IMR-90 (cell line): ENCODE data around the gene POU6F1. TPM values are rescaled to one million over a fixed set of nuclear protein-coding genes. Genes with fewer than 3 reads are reported as not detected.

ENCODE experiments used
- ATAC-seq: fragments of 200-7000 bp; cut with Tn5 transposase; 2 replicates; pipeline ENCODE4 v1.9.1; 2020; ENCODE audit warnings: low read depth, mild to moderate bottlenecking, moderate library complexity
- BruUV-seq: library from RNA; stranded (reverse); fragments of 400-500 nt; replicated peaks from 2 replicates; lab custom pipeline; 2021; lab: Mats Ljungman, UMichigan
- CTCF ChIA-PET: fragments of 300-600 bp; formaldehyde crosslinking; extraction: SDS; loops from one replicate; lab custom pipeline; 2021; ENCODE audit warnings: antibody characterized with exemption; lab: Yijun Ruan, JAX
- POLR2A ChIA-PET: fragments of 300-600 bp; sonication (Branson Sonifier 250); formaldehyde crosslinking; loops from one replicate; lab custom pipeline; 2022; ENCODE audit warnings: antibody characterized with exemption; ENCODE audit not compliant: unreplicated experiment; lab: Charles Lee
- DNase-seq: peaks from one replicate; pipeline ENCODE4 v3.0.0; 2013
- H2AFZ ChIP-seq: replicated peaks from 2 replicates; pipeline ENCODE3; 2013; ENCODE audit warnings: low read length, mild to moderate bottlenecking; ENCODE audit not compliant: poor library complexity
- H2AK5ac ChIP-seq: 2 replicates; pipeline ENCODE4 v1.6.1; 2013; ENCODE audit warnings: low read depth, low read length, inconsistent platforms
- H2AK9ac ChIP-seq: replicated peaks from 2 replicates; pipeline ENCODE3; 2013; ENCODE audit warnings: mild to moderate bottlenecking, low read depth, low read length, moderate library complexity; ENCODE audit not compliant: poor library complexity
- H2BK120ac ChIP-seq: 2 replicates; pipeline ENCODE4 v1.6.1; 2013; ENCODE audit warnings: low read depth, low read length, inconsistent platforms
- H2BK15ac ChIP-seq: 3 replicates; pipeline ENCODE4 v1.6.1; 2013; ENCODE audit warnings: low read depth, low read length, inconsistent platforms
- H2BK20ac ChIP-seq: 2 replicates; pipeline ENCODE4 v1.6.1; 2013; ENCODE audit warnings: low read depth, mild to moderate bottlenecking, inconsistent platforms, low read length, moderate library complexity
- H2BK5ac ChIP-seq: 2 replicates; pipeline ENCODE4 v1.6.1; 2013; ENCODE audit warnings: mild to moderate bottlenecking, low read depth, low read length, inconsistent platforms; ENCODE audit not compliant: poor library complexity, severe bottlenecking
- H3K14ac ChIP-seq: replicated peaks from 2 replicates; pipeline ENCODE4 v1.6.1; 2013; ENCODE audit warnings: low read depth, low read length, inconsistent platforms
- H3K18ac ChIP-seq: 2 replicates; pipeline ENCODE4 v1.6.1; 2013; ENCODE audit warnings: low read depth, low read length, control low read depth
- H3K23ac ChIP-seq: 2 replicates; pipeline ENCODE4 v1.6.1; 2013; ENCODE audit warnings: low read depth, low read length, inconsistent platforms
- H3K27ac ChIP-seq: 2 replicates; pipeline ENCODE4 v1.5.1; 2013; ENCODE audit warnings: mild to moderate bottlenecking, control low read depth, low read length; ENCODE audit not compliant: insufficient read depth
- H3K27me3 ChIP-seq: 2 replicates; pipeline ENCODE4 v1.6.1; 2013; ENCODE audit warnings: low read length; ENCODE audit not compliant: control insufficient read depth, insufficient read depth
- H3K36me3 ChIP-seq: 2 replicates; pipeline ENCODE4 v1.6.1; 2013; ENCODE audit warnings: low read length, mixed read lengths; ENCODE audit not compliant: control insufficient read depth, insufficient read depth
- H3K4ac ChIP-seq: 2 replicates; pipeline ENCODE4 v1.6.1; 2013; ENCODE audit warnings: low read depth, low read length, inconsistent platforms
- H3K4me1 ChIP-seq: 2 replicates; pipeline ENCODE4 v1.6.1; 2013; ENCODE audit warnings: low read length, mixed read lengths; ENCODE audit not compliant: control insufficient read depth, insufficient read depth
- H3K4me2 ChIP-seq: 2 replicates; pipeline ENCODE4 v1.6.1; 2013; ENCODE audit warnings: low read depth, mild to moderate bottlenecking, control low read depth, low read length, moderate library complexity
- H3K4me3 ChIP-seq: 2 replicates; pipeline ENCODE4 v1.5.1; 2013; ENCODE audit warnings: low read depth, mild to moderate bottlenecking, control low read depth, low read length, moderate library complexity; ENCODE audit not compliant: insufficient read depth
- H3K56ac ChIP-seq: 2 replicates; pipeline ENCODE4 v1.6.1; 2013; ENCODE audit warnings: low read length, inconsistent platforms; ENCODE audit not compliant: insufficient read depth; ENCODE audit errors: extremely low read depth
- H3K79me1 ChIP-seq, 2 experiments: 2 replicates each; pipeline ENCODE4 v1.6.1; 2013; ENCODE audit warnings: low read length in 2 of 2, inconsistent platforms in 1 of 2, low read depth in 1 of 2
- H3K9ac ChIP-seq: 2 replicates; pipeline ENCODE4 v1.6.1; 2013; ENCODE audit warnings: low read depth, low read length, control low read depth
- H3K9me1 ChIP-seq: 2 replicates; pipeline ENCODE4 v1.6.1; 2013; ENCODE audit warnings: low read length, inconsistent platforms; ENCODE audit not compliant: insufficient read depth
- H3K9me3 ChIP-seq: 2 replicates; pipeline ENCODE4 v1.6.1; 2013; ENCODE audit warnings: low read length; ENCODE audit not compliant: control insufficient read depth, insufficient read depth
- H4K20me1 ChIP-seq: 2 replicates; pipeline ENCODE4 v1.6.1; 2013; ENCODE audit warnings: low read length, inconsistent platforms; ENCODE audit not compliant: insufficient read depth
- H4K5ac ChIP-seq: 2 replicates; pipeline ENCODE4 v1.6.1; 2013; ENCODE audit warnings: mild to moderate bottlenecking, low read depth, low read length, control low read depth
- H4K8ac ChIP-seq, 2 experiments: 2 replicates each; pipeline ENCODE4 v1.6.1; 2013; ENCODE audit warnings: low read depth in 2 of 2, low read length in 2 of 2, control low read depth in 1 of 2, inconsistent platforms in 1 of 2
- H4K91ac ChIP-seq: 2 replicates; pipeline ENCODE4 v1.6.1; 2013; ENCODE audit warnings: low read depth, low read length, inconsistent platforms; ENCODE audit not compliant: insufficient read depth
- BHLHE40 ChIP-seq: fragments of 150-350 bp; IDR thresholded peaks from 2 replicates; pipeline ENCODE4 v1.6.1; 2016; ENCODE audit warnings: mild to moderate bottlenecking, low read depth, low read length
- CHD1 ChIP-seq: IDR thresholded peaks from 2 replicates; pipeline ENCODE4 v1.6.1; 2012; ENCODE audit warnings: low read depth, low read length, improper control_type of control experiment
- FOS ChIP-seq: fragments of 150-350 bp; IDR thresholded peaks from 2 replicates; pipeline ENCODE4 v1.6.1; 2016; ENCODE audit warnings: low read depth, low read length
- MAFK ChIP-seq: IDR thresholded peaks from 2 replicates; pipeline ENCODE4 v1.6.1; 2012; ENCODE audit warnings: low read depth, low read length, improper control_type of control experiment
- MXI1 ChIP-seq: IDR thresholded peaks from 2 replicates; pipeline ENCODE4 v1.6.1; 2012; ENCODE audit warnings: low read depth, mild to moderate bottlenecking, low read length, moderate library complexity, borderline replicate concordance
- POLR2A ChIP-seq: IDR thresholded peaks from 2 replicates; pipeline ENCODE4 v1.6.1; 2012; ENCODE audit warnings: mild to moderate bottlenecking, low read depth, low read length
- SMC3 ChIP-seq: fragments of 150-350 bp; IDR thresholded peaks from 2 replicates; pipeline ENCODE4 v1.6.1; 2016; ENCODE audit warnings: low read depth, mild to moderate bottlenecking, antibody characterized with exemption, low read length, moderate library complexity
- WGBS, 2 experiments: methylation state at CpG; one replicate each; pipeline versions ENCODE4 v1.1.5 to v1.1.7; 2013; ENCODE audit warnings: missing lambda C conversion rate in 2 of 2; ENCODE audit not compliant: insufficient read length in 1 of 2; ENCODE audit errors: extremely low coverage in 2 of 2; 5-methylcytosine and 5-hydroxymethylcytosine counted together
- dilution Hi-C: fragments of 300-500 bp; cut with HindIII; formaldehyde crosslinking; loops from one replicate; pipeline ENCODE4 v1.14.3; 2018; ENCODE audit warnings: low sequenced_read_pairs; ENCODE audit not compliant: unreplicated experiment
- in situ Hi-C: fragments of 300-500 bp; cut with MboI; formaldehyde crosslinking; loops from 3 replicates; pipeline ENCODE4 v1.14.3; 2019; ENCODE audit warnings: low sequenced_read_pairs, inconsistent platforms, mixed read lengths
- intact Hi-C: fragments of 100-400 bp; cut with micrococcal nuclease; formaldehyde crosslinking; loops from 2 replicates; pipeline ENCODE4 v1.10.0; 2022
- polyA plus RNA-seq, 3 experiments: library from polyadenylated mRNA; depleted of rRNA; stranded (reverse); fragments of >200 nt; gene quantifications; 2 replicates each; pipeline ENCODE4 v1.2.3, GENCODE V29; 2012; ENCODE audit warnings: low replicate concordance in 1 of 3
- total RNA-seq: library from RNA; depleted of rRNA; stranded (reverse); fragments of >200 nt; gene quantifications from 2 replicates; pipeline ENCODE4 v1.2.3, GENCODE V29; 2012
- TF ChIP-seq, protein P1 (sequence below): conservative IDR thresholded peaks from 2 replicates; pipeline ENCODE4 v1.5.1; 2012; ENCODE audit warnings: mild to moderate bottlenecking, low read depth, low read length, improper control_type of control experiment
- TF ChIP-seq, protein P2 (sequence below): fragments of 150-350 bp; IDR thresholded peaks from 2 replicates; pipeline ENCODE4 v1.6.1; 2017; ENCODE audit warnings: mild to moderate bottlenecking, antibody characterized with exemption, low read length, low read depth

POU6F1 gene
- total and polyA plus RNA-seq, 2 of the 4 experiments (the other 2 are of a cell fraction), result 0.90 to 3.6 TPM

DNA sequence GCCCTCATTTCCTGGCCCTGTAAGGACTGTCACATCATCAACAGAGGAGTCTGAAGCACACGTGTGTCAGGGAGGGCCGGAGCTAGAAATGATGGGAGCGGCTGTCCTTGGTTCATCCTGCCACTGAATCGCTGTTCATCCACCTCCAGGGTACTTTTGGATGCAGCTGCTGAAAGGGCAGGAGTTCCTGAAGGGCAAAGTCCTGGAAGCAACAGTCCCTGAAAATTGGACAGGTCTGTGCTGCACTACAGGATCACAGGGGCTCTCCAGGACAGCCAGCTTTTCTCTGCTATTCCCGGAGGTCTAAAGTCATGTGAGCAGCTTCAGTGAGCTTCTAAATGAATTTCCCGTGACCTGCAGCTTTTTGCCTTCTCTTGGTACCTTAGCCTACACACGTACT lies 17.7 kb downstream of the POU6F1 start:
- H3K4me3 ChIP-seq, result no peak overlapping the region
- no peak overlapping the region for H2BK5ac ChIP-seq
- ATAC-seq (no peak), DNase-seq (no peak)
- H4K8ac ChIP-seq, result no peak overlapping the region
- ChIA-PET CTCF (no interaction called here), POLR2A (no interaction called here)
- H2BK120ac ChIP-seq, result no peak overlapping the region
- BruUV-seq, result no TSS peak
- H2BK20ac ChIP-seq, result no peak overlapping the region
- H3K56ac ChIP-seq, result no peak overlapping the region
- no peak overlapping the region for H3K4ac ChIP-seq
- peaks cover 10% of the 10 kb centered on the region; the same call in 1 of the 2 replicates for H3K36me3 ChIP-seq
- H4K20me1 ChIP-seq, result no peaks in the 10 kb centered on the region
- no peak overlapping the region for H4K91ac ChIP-seq
- dilution Hi-C loops, result no loop called here
- no peak overlapping the region for H3K23ac ChIP-seq
- H3K4me2 ChIP-seq, result no peak overlapping the region
- no peak for TF ChIP-seq MAFK
- no peak for TF ChIP-seq POLR2A
- no peak for TF ChIP-seq CHD1
- TF ChIP-seq SMC3, result no peak
- no peak for TF ChIP-seq BHLHE40
- no peak for TF ChIP-seq MXI1
- TF ChIP-seq FOS, result no peak
- TF ChIP-seq, protein P1, sequence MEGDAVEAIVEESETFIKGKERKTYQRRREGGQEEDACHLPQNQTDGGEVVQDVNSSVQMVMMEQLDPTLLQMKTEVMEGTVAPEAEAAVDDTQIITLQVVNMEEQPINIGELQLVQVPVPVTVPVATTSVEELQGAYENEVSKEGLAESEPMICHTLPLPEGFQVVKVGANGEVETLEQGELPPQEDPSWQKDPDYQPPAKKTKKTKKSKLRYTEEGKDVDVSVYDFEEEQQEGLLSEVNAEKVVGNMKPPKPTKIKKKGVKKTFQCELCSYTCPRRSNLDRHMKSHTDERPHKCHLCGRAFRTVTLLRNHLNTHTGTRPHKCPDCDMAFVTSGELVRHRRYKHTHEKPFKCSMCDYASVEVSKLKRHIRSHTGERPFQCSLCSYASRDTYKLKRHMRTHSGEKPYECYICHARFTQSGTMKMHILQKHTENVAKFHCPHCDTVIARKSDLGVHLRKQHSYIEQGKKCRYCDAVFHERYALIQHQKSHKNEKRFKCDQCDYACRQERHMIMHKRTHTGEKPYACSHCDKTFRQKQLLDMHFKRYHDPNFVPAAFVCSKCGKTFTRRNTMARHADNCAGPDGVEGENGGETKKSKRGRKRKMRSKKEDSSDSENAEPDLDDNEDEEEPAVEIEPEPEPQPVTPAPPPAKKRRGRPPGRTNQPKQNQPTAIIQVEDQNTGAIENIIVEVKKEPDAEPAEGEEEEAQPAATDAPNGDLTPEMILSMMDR, result no peak
- TF ChIP-seq, protein P2, sequence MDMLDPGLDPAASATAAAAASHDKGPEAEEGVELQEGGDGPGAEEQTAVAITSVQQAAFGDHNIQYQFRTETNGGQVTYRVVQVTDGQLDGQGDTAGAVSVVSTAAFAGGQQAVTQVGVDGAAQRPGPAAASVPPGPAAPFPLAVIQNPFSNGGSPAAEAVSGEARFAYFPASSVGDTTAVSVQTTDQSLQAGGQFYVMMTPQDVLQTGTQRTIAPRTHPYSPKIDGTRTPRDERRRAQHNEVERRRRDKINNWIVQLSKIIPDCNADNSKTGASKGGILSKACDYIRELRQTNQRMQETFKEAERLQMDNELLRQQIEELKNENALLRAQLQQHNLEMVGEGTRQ, result no peak
- H3K18ac ChIP-seq, result no peak overlapping the region
- H3K27me3 ChIP-seq, result no peaks in the 10 kb centered on the region
- no peak overlapping the region for H2AK9ac ChIP-seq
- H3K79me1 ChIP-seq, result no peaks in the 10 kb centered on the region
- H2AK5ac ChIP-seq, result no peak overlapping the region
- H3K14ac ChIP-seq, result no peak overlapping the region
- H4K5ac ChIP-seq, result no peak overlapping the region
- WGBS, 2 experiments, result 100% methylated on average over 2 of the region's 7 CpGs; no CpG with 5 or more reads in 1 of the 2 experiments
- H3K9me1 ChIP-seq, result peaks cover 7% of the 10 kb centered on the region
- no peak overlapping the region for H3K27ac ChIP-seq
- intact Hi-C loops, result no loop called here
- H3K4me1 ChIP-seq, result no peaks in the 10 kb centered on the region; the same call in 1 of the 2 replicates
- no peak overlapping the region for H2AFZ ChIP-seq
- no peak overlapping the region for H2BK15ac ChIP-seq
- H3K9me3 ChIP-seq, result 0 out of 2 replicates have a peak, but pooled peaks cover under 1% of the 10 kb centered on the region
- in situ Hi-C loops, result no loop called here
- H3K9ac ChIP-seq, result no peak overlapping the region
